HEK293 (cell line): ENCODE data around the gene ZNF790.

Experiments used
- BCL11B ChIP-seq: fragments of 450-650 bp; formaldehyde crosslinking; IDR thresholded peaks from 2 replicates; pipeline ENCODE4 v1.5.1; 2016; ENCODE audit warnings: low read depth, missing biosample characterization, missing genetic modification characterization
- OSR2 ChIP-seq: fragments of 450-650 bp; formaldehyde crosslinking; IDR thresholded peaks from 2 replicates; pipeline ENCODE4 v1.5.1; 2016; ENCODE audit warnings: missing biosample characterization, missing genetic modification characterization
- SCRT1 ChIP-seq: fragments of 450-650 bp; formaldehyde crosslinking; IDR thresholded peaks from 2 replicates; pipeline ENCODE4 v1.5.1; 2016; ENCODE audit warnings: missing biosample characterization, missing genetic modification characterization, borderline replicate concordance
- TCF7L2 ChIP-seq: IDR thresholded peaks from 2 replicates; pipeline ENCODE4 v1.6.1; 2011; ENCODE audit warnings: low read depth, mild to moderate bottlenecking, inconsistent platforms, low read length, moderate library complexity, borderline replicate concordance
- YY2 ChIP-seq: fragments of 450-650 bp; formaldehyde crosslinking; IDR thresholded peaks from 2 replicates; pipeline ENCODE4 v1.5.1; 2016; ENCODE audit warnings: missing biosample characterization, missing genetic modification characterization
- ZBTB17 ChIP-seq: fragments of 450-650 bp; formaldehyde crosslinking; IDR thresholded peaks from 2 replicates; pipeline ENCODE4 v1.5.1; 2016; ENCODE audit warnings: missing biosample characterization, missing genetic modification characterization
- ZIC2 ChIP-seq: fragments of 450-650 bp; formaldehyde crosslinking; IDR thresholded peaks from 2 replicates; pipeline ENCODE4 v1.5.1; 2016; ENCODE audit warnings: missing biosample characterization, missing genetic modification characterization
- ZNF114 ChIP-seq: fragments of 450-650 bp; formaldehyde crosslinking; IDR thresholded peaks from 2 replicates; pipeline ENCODE4 v1.5.0; 2017; ENCODE audit warnings: missing biosample characterization, missing genetic modification characterization
- ZNF138 ChIP-seq: fragments of 450-650 bp; formaldehyde crosslinking; IDR thresholded peaks from 2 replicates; pipeline ENCODE4 v1.5.1; 2016; ENCODE audit warnings: missing biosample characterization, missing genetic modification characterization, borderline replicate concordance
- ZNF16 ChIP-seq: fragments of 450-650 bp; formaldehyde crosslinking; IDR thresholded peaks from 2 replicates; pipeline ENCODE4 v1.5.1; 2016; ENCODE audit warnings: low read depth, missing biosample characterization, missing genetic modification characterization
- ZNF169 ChIP-seq: fragments of 450-650 bp; formaldehyde crosslinking; IDR thresholded peaks from 2 replicates; pipeline ENCODE4 v1.5.1; 2016; ENCODE audit warnings: missing biosample characterization, missing genetic modification characterization
- ZNF184 ChIP-seq: fragments of 450-650 bp; IDR thresholded peaks from 2 replicates; pipeline ENCODE4 v1.5.1; 2018; ENCODE audit warnings: missing biosample characterization, mild to moderate bottlenecking, missing genetic modification characterization
- ZNF211 ChIP-seq: fragments of 450-650 bp; formaldehyde crosslinking; IDR thresholded peaks from 2 replicates; pipeline ENCODE4 v1.5.1; 2016; ENCODE audit warnings: low read depth, missing biosample characterization, missing genetic modification characterization
- ZNF214 ChIP-seq: fragments of 450-650 bp; formaldehyde crosslinking; IDR thresholded peaks from 2 replicates; pipeline ENCODE4 v1.5.1; 2017; ENCODE audit warnings: missing biosample characterization, mild to moderate bottlenecking, missing genetic modification characterization, borderline replicate concordance
- ZNF221 ChIP-seq: fragments of 450-650 bp; formaldehyde crosslinking; IDR thresholded peaks from 2 replicates; pipeline ENCODE4 v1.5.1; 2017; ENCODE audit warnings: missing biosample characterization, missing genetic modification characterization, borderline replicate concordance
- ZNF23 ChIP-seq: fragments of 450-650 bp; formaldehyde crosslinking; IDR thresholded peaks from 2 replicates; pipeline ENCODE4 v1.5.1; 2016; ENCODE audit warnings: missing biosample characterization, missing genetic modification characterization, borderline replicate concordance
- ZNF302 ChIP-seq: fragments of 450-650 bp; formaldehyde crosslinking; IDR thresholded peaks from 2 replicates; pipeline ENCODE4 v1.5.1; 2016; ENCODE audit warnings: missing biosample characterization, missing genetic modification characterization, low read depth
- ZNF37A ChIP-seq: fragments of 450-650 bp; IDR thresholded peaks from 2 replicates; pipeline ENCODE4 v1.5.1; 2018; ENCODE audit warnings: missing biosample characterization, missing genetic modification characterization
- ZNF394 ChIP-seq: fragments of 450-650 bp; formaldehyde crosslinking; IDR thresholded peaks from 2 replicates; pipeline ENCODE4 v1.5.1; 2016; ENCODE audit warnings: missing biosample characterization, missing genetic modification characterization, mild to moderate bottlenecking, moderate library complexity, borderline replicate concordance
- ZNF404 ChIP-seq: fragments of 450-650 bp; formaldehyde crosslinking; IDR thresholded peaks from 2 replicates; pipeline ENCODE4 v1.5.1; 2017; ENCODE audit warnings: missing biosample characterization, missing genetic modification characterization
- ZNF473 ChIP-seq: fragments of 450-650 bp; formaldehyde crosslinking; IDR thresholded peaks from 2 replicates; pipeline ENCODE4 v1.5.1; 2017; ENCODE audit warnings: missing biosample characterization, missing genetic modification characterization
- ZNF548 ChIP-seq: fragments of 450-650 bp; formaldehyde crosslinking; IDR thresholded peaks from 2 replicates; pipeline ENCODE4 v1.5.1; 2016; ENCODE audit warnings: missing biosample characterization, missing genetic modification characterization
- ZNF555 ChIP-seq: fragments of 450-650 bp; formaldehyde crosslinking; conservative IDR thresholded peaks from 2 replicates; pipeline ENCODE4 v1.5.1; 2017; ENCODE audit warnings: missing biosample characterization, mild to moderate bottlenecking, missing genetic modification characterization, inconsistent platforms
- ZNF560 ChIP-seq: fragments of 450-650 bp; formaldehyde crosslinking; IDR thresholded peaks from 2 replicates; pipeline ENCODE4 v1.5.1; 2017; ENCODE audit warnings: missing biosample characterization, missing genetic modification characterization, borderline replicate concordance
- ZNF623 ChIP-seq: fragments of 450-650 bp; formaldehyde crosslinking; IDR thresholded peaks from 2 replicates; pipeline ENCODE4 v1.5.1; 2016; ENCODE audit warnings: missing biosample characterization, missing genetic modification characterization
- ZNF624 ChIP-seq: fragments of 450-650 bp; formaldehyde crosslinking; IDR thresholded peaks from 2 replicates; pipeline ENCODE4 v1.5.1; 2017; ENCODE audit warnings: missing biosample characterization, missing genetic modification characterization
- ZNF664 ChIP-seq: fragments of 450-650 bp; formaldehyde crosslinking; IDR thresholded peaks from 2 replicates; pipeline ENCODE4 v1.5.1; 2016; ENCODE audit warnings: missing biosample characterization, missing genetic modification characterization
- ZNF670 ChIP-seq: fragments of 450-650 bp; formaldehyde crosslinking; IDR thresholded peaks from 2 replicates; pipeline ENCODE4 v1.5.1; 2016; ENCODE audit warnings: missing biosample characterization, missing genetic modification characterization, low read depth
- ZNF768 ChIP-seq: fragments of 450-650 bp; formaldehyde crosslinking; IDR thresholded peaks from 2 replicates; pipeline ENCODE4 v1.5.1; 2018; ENCODE audit warnings: missing biosample characterization, mild to moderate bottlenecking, missing genetic modification characterization
- ZNF785 ChIP-seq: fragments of 450-650 bp; formaldehyde crosslinking; IDR thresholded peaks from 2 replicates; pipeline ENCODE4 v1.5.1; 2016; ENCODE audit warnings: missing biosample characterization, missing genetic modification characterization
- TF ChIP-seq, protein P1 (sequence below): fragments of 450-650 bp; formaldehyde crosslinking; IDR thresholded peaks from 2 replicates; pipeline ENCODE4 v1.5.1; 2016; ENCODE audit warnings: missing biosample characterization, missing genetic modification characterization
- TF ChIP-seq, protein P2 (sequence below): fragments of 450-650 bp; formaldehyde crosslinking; IDR thresholded peaks from 2 replicates; pipeline ENCODE4 v1.5.1; 2017; ENCODE audit warnings: missing biosample characterization, missing genetic modification characterization
- TF ChIP-seq, protein P3 (sequence below): fragments of 450-650 bp; IDR thresholded peaks from 2 replicates; pipeline ENCODE4 v1.5.1; 2018; ENCODE audit warnings: missing biosample characterization, mild to moderate bottlenecking, missing genetic modification characterization
- TF ChIP-seq, protein P4 (sequence below): fragments of 450-650 bp; formaldehyde crosslinking; IDR thresholded peaks from 2 replicates; pipeline ENCODE4 v1.5.1; 2016; ENCODE audit warnings: missing biosample characterization, missing genetic modification characterization
- TF ChIP-seq, protein P5 (sequence below): fragments of 450-650 bp; formaldehyde crosslinking; IDR thresholded peaks from 2 replicates; pipeline ENCODE4 v1.5.1; 2017; ENCODE audit warnings: missing biosample characterization, missing genetic modification characterization

ZNF790 gene

DNA sequence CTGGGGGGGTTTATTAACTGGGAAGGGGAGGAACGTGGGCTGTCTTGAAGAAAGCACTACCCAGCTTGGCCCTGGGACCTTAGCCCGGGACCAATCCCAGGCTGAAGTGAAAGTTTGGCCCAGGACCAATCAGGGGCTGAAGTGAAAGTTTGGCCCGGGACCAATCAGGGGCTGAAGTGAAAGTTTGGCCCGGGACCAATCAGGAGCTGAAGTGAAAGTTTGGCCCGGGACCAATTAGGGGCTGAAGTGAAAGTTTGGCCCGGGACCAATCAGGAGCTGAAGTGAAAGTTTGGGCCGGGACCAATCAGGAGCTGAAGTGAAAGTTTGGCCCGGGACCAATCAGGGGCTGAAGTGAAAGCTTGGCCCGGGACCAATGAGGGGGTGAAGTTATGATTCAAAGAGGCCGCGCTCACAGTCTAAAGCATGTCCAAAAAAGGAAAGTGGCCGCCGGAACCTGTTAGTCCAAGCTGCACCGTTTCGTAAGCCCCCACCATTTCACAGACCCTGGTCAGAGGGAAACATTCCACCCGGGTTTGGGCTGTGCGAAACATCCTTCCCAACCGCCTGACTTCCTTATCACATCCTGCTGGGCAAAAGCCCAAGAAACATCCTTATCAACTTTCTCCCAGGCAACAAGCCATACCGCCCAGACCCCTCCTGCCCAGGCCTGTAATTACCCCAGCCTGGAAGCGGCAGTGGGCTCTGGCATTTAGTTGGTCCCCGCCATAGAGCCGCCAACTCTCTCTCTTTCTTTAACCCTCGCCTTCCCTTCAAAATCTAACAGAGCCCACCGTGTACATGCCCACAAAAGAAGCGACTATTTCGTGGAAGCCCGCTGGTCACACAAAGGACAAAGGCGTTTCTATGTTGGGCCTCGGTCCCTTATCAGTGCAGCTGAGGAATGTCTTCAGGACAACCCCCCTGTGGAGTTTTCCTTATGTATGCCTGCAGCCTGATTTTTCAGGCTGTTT is 66.6 kb downstream of the ZNF790 start (continued):
- TF ChIP-seq ZNF404 (tag by site-specific recombination) (no peak), ZNF221 (tag by site-specific recombination) (no peak), OSR2 (tag by site-specific recombination) (no peak), ZNF23 (tag by site-specific recombination) (no peak), ZNF16 (tag by site-specific recombination) (no peak), ZNF114 (tag by site-specific recombination) (no peak), ZNF37A (no peak), ZNF670 (tag by site-specific recombination) (no peak), ZNF211 (tag by site-specific recombination) (no peak), ZNF302 (no peak), ZNF785 (no peak), ZNF555 (tag by site-specific recombination) (no peak), ZNF214 (tag by site-specific recombination) (0 out of 2 replicates have a peak, but pooled peaks have one; percentile 34), ZNF768 (tag by site-specific recombination) (no peak), ZNF664 (tag by site-specific recombination) (no peak), BCL11B (tag by site-specific recombination) (no peak), ZNF138 (tag by site-specific recombination) (no peak), ZNF560 (tag by site-specific recombination) (0 out of 2 replicates have a peak, but pooled peaks have one; percentile 13), YY2 (tag by site-specific recombination) (no peak), ZNF623 (tag by site-specific recombination) (no peak), TCF7L2 (no peak), ZNF473 (no peak), ZNF394 (tag by site-specific recombination) (no peak), ZNF624 (tag by site-specific recombination) (no peak), ZBTB17 (no peak), ZNF169 (tag by site-specific recombination) (no peak), ZNF184 (tag by site-specific recombination) (no peak; the same call in 1 of the 2 replicates), ZNF548 (tag by site-specific recombination) (peak; percentile 39; the same call in 1 of the 2 replicates), SCRT1 (tag by site-specific recombination) (no peak), ZIC2 (tag by site-specific recombination) (no peak)
- TF ChIP-seq, protein P1, sequence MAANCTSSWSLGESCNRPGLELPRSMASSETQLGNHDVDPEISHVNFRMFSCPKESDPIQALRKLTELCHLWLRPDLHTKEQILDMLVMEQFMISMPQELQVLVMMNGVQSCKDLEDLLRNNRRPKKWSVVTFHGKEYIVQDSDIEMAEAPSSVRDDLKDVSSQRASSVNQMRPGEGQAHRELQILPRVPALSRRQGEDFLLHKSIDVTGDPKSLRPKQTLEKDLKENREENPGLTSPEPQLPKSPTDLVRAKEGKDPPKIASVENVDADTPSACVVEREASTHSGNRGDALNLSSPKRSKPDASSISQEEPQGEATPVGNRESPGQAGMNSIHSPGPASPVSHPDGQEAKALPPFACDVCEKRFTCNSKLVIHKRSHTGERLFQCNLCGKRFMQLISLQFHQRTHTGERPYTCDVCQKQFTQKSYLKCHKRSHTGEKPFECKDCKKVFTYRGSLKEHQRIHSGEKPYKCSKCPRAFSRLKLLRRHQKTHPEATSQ (tag by site-specific recombination) = no peak
- TF ChIP-seq, protein P2, sequence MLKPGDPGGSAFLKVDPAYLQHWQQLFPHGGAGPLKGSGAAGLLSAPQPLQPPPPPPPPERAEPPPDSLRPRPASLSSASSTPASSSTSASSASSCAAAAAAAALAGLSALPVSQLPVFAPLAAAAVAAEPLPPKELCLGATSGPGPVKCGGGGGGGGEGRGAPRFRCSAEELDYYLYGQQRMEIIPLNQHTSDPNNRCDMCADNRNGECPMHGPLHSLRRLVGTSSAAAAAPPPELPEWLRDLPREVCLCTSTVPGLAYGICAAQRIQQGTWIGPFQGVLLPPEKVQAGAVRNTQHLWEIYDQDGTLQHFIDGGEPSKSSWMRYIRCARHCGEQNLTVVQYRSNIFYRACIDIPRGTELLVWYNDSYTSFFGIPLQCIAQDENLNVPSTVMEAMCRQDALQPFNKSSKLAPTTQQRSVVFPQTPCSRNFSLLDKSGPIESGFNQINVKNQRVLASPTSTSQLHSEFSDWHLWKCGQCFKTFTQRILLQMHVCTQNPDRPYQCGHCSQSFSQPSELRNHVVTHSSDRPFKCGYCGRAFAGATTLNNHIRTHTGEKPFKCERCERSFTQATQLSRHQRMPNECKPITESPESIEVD (tag by site-specific recombination) = no peak
- TF ChIP-seq, protein P3, sequence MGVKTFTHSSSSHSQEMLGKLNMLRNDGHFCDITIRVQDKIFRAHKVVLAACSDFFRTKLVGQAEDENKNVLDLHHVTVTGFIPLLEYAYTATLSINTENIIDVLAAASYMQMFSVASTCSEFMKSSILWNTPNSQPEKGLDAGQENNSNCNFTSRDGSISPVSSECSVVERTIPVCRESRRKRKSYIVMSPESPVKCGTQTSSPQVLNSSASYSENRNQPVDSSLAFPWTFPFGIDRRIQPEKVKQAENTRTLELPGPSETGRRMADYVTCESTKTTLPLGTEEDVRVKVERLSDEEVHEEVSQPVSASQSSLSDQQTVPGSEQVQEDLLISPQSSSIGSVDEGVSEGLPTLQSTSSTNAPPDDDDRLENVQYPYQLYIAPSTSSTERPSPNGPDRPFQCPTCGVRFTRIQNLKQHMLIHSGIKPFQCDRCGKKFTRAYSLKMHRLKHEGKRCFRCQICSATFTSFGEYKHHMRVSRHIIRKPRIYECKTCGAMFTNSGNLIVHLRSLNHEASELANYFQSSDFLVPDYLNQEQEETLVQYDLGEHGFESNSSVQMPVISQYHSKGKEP (tag by site-specific recombination) = no peak
- TF ChIP-seq, protein P4, sequence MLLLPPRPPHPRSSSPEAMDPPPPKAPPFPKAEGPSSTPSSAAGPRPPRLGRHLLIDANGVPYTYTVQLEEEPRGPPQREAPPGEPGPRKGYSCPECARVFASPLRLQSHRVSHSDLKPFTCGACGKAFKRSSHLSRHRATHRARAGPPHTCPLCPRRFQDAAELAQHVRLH = no peak
- TF ChIP-seq, protein P5, sequence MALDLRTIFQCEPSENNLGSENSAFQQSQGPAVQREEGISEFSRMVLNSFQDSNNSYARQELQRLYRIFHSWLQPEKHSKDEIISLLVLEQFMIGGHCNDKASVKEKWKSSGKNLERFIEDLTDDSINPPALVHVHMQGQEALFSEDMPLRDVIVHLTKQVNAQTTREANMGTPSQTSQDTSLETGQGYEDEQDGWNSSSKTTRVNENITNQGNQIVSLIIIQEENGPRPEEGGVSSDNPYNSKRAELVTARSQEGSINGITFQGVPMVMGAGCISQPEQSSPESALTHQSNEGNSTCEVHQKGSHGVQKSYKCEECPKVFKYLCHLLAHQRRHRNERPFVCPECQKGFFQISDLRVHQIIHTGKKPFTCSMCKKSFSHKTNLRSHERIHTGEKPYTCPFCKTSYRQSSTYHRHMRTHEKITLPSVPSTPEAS (tag by site-specific recombination) = no peak
